ENCODE results near the gene PPP2R2C.

The PPP2R2C gene

DNA sequence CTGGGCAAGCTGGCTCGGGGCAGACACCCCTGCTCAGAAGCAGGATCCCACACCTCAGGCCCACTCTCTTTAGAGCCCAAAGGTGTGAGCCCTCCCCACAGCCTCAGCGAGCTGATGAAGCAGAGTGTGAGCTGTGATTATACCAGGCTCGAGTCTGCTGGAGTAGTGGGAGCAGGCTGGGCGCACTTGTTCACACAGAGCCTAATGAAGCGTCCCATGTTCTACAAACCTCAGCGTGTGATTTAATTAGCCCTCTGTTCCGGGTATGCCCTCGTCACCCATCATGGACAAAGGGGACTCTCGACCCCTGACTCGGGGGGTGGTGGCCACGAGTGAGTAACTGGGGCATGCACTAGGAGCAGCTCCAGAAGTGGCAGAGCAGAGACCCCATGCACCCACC lies 62.3 kb downstream of the PPP2R2C start:
- FAIRE-seq (no peak), DNase-seq (ENCODE audit: insufficient read length, low spot score) (no peak)
- no peak for TF ChIP-seq POLR2A (IDR thresholded peaks at IDR 0.05; ENCODE audit: low read depth, low read length)

- no peak for FAIRE-seq
- TF ChIP-seq POLR2A (IDR thresholded peaks at IDR 0.05; ENCODE audit: low read depth, low read length), result no peak
- DNase-seq (ENCODE audit: insufficient read length, low spot score), result no peak
These were observed 63.0 kb downstream of the PPP2R2C start for GRCh38 chr4:6409381-6409780.

DNA sequence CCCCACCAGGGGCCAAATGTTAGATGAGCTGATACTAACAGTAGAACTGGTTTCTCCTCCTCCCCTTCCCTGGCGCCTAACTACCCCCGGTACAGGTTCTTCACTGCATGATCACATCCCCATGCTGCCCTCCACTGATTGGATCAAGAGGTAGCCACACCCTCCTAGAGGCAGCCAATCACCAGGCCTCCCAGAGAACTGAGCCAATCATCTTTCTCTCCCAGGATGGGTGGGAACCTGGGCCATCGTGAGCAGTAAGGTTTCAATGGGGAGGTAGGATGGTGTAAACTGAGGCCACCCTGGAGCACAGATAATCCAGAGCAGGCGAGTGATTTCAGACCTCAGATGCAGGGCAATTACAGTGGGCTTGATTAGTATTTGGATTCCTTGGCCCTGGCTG lies 64.2 kb downstream of the PPP2R2C start:
- DNase-seq (ENCODE audit: insufficient read length, low spot score) (peak; percentile 31), FAIRE-seq (no peak)
- TF ChIP-seq POLR2A (IDR thresholded peaks at IDR 0.05; ENCODE audit: low read depth, low read length), result no peak

GRCh38 chr4:6405397-6405706 lies 67.1 kb downstream of the PPP2R2C start:
- FAIRE-seq (no peak), DNase-seq (ENCODE audit: insufficient read length, low spot score) (no peak)
- no peak for TF ChIP-seq POLR2A (IDR thresholded peaks at IDR 0.05; ENCODE audit: low read depth, low read length)

DNA sequence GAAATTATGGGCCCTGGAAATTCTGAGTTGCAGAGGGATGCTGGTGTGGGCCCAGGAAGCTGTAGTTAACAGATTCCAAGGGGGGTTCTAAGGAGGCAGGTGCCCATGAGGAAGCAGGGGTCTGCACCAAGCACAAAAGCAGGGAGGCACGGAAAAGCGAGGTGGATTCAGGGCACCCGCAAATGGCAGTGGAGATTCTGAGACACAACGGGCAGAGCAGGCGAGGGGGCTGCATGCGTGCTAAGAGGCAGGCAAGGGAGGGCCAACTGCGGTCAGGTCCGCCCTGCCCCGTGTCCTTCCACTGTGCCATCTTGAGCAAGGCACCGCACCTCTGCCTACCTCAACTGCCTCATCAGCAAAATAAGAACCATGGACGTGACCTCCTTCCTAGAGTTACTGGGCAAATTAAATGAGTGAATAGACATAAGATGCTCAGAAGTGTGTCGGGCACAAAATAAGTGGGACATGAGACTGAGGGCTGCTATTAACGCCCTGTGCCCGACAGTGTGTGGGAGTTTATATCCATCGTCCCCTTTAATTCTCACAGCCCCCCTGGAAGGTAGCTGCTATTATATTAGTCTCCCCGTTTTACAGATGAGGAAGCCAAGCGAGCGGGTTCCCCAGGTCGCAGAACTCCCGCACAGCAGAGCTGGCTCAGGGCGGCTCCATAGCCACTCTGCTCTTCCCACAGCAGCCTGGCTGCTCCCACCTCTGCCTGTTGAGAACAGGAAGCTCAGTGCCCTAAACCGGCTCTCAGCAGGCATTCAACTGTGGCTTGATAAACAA lies 67.6 kb downstream of the PPP2R2C start:
- DNase-seq (ENCODE audit: insufficient read length, low spot score) (no peak), FAIRE-seq (no peak)
- no peak for TF ChIP-seq POLR2A (IDR thresholded peaks at IDR 0.05; ENCODE audit: low read depth, low read length)

DNA sequence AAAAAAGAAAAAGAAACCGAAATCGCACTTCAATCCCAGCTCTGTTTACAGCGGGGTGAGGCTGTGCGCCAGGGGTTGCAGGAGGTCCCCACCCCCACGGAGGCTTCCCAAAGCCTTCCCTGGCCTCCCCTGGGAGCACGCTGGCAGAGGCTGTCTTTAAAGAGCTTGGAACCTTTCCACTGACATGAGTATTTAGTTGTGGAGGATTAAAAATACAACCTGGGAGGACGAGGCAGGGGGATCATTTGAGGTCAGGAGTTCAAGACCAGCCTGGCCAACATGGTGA lies 69.1 kb downstream of the PPP2R2C start:
- TF ChIP-seq POLR2A (IDR thresholded peaks at IDR 0.05; ENCODE audit: low read depth, low read length), result no peak
- FAIRE-seq, result no peak
- DNase-seq (ENCODE audit: insufficient read length, low spot score), result no peak

DNA sequence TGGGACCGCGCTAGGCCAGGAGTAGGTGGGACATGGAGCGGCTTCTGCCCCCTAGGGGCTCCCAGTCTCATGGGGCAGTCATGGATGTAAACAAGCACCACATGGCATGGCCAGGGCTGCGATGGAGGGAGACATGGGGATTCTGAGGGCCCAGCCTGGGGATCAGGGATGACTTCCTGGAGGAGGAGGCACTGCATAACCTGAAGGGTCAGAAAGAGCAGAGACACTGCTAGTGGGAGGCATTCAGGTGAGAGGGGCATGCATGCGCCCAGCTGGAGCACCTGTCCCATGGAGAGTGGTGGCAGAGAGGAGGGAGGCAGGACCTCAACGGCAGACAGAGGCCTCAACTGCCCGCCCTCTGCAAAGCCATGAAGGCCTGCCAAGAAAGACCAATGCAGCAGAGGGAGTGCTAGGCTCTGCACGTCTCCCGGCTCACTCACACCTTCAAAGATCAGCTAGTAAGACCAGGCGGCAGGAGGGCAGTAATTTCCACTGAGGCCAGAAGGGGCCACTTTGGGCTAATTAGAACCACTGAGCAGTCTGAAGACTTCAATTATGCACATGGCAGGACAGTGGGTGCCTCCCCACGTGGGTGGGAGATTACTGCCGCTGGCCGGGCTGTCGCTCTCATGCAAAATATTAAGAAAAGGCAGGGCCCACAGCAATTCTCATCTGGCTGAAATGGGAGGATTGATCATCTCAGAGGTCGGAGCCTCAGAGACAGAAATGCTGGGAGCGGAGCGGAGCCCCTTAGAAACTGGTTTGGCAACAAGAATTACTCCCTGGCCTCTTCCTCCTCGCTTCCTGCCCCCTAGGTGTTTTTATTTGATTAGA lies 69.6 kb downstream of the PPP2R2C start:
- no peak for DNase-seq (ENCODE audit: insufficient read length, low spot score)
- FAIRE-seq, result no peak
- no peak for TF ChIP-seq POLR2A (IDR thresholded peaks at IDR 0.05; ENCODE audit: low read depth, low read length)

DNA sequence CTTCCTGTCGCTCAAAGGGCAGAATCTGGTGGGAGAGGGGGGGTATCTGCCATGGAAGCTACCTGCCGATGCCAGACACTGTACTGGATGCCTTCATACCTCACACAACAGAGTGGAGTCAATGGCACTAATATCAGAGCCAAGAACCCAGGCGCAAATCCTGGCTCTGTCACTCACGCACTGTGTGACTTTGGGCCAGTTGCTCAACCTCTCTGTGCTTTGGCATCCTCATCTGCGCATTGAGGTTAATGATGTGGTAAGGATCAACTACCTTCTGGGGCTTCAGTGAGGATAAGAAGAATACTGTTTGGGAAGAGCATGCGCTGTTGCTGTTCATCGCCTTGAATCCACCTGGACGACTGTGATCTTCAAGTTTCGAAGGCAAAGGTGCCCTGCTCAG lies 70.6 kb downstream of the PPP2R2C start:
- FAIRE-seq, result no peak

GRCh38 chr4:6396696-6397236 lies 75.6 kb downstream of the PPP2R2C start:
- DNase-seq (ENCODE audit: insufficient read length, low spot score) (no peak), FAIRE-seq (no peak)
- TF ChIP-seq POLR2A (IDR thresholded peaks at IDR 0.05; ENCODE audit: low read depth, low read length), result no peak

More for the DNA sequence above, 70.6 kb downstream of the PPP2R2C start:
- no peak for TF ChIP-seq POLR2A (IDR thresholded peaks at IDR 0.05; ENCODE audit: low read depth, low read length)
- no peak for DNase-seq (ENCODE audit: insufficient read length, low spot score)

DNA sequence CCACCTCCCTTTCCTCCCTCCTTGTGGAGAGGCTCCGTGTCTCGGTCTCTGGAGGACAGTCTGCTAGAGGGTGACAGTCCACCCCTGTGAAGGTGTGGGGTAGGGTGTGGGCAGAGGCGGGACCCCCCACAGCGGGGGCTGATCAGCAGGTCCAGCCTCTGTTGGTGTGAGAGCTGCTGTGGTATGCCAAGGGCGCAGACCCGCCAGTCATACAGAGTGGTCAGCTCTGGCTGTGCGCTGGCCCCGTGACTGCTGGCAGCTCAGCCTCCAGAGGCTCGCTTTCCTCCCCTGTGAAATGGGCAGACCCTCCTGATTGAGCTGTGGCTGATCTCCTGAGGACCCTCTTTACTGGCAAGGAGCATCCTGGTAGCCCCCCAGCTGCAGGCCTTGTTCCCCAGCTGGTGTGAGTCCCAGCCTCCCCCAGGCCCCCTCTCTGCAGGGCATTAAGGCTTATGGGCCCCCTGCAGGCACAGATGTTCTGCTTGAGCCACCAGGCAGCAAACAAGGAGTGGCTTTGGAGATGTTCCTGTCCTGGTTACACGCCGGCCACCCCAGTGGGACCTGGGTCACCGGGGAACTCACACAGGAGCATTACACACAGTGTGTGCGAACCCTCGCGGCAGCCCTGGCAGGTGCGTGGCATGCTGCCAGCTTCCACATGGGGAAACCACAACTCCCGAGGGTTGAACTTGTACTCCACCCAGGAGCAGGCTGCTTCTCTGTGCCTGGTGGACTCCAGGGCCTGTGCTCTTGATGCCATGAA lies 76.8 kb downstream of the PPP2R2C start:
- FAIRE-seq (no peak), DNase-seq (ENCODE audit: insufficient read length, low spot score) (no peak)
- no peak for TF ChIP-seq POLR2A (IDR thresholded peaks at IDR 0.05; ENCODE audit: low read depth, low read length)

DNA sequence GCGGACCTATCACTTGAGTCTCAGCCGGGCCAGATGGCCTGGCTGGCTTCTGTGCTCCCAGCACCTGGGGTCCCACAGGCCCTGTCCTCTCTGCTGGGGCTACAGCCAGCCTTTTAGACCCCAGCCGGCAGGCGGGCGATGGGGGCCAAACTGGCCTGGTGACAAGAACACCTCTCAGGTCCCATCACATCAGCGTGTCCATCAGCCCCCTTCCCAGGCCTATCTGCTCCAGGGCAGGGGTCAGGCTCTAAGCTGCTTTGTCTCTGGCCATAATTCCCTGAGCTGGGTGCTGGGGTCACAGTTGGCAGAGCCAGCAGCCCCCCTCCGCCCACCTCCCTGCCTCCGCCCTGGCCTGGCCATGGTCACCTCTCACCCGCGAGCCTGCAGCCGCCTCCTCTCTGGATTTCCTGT lies 77.7 kb downstream of the PPP2R2C start:
- FAIRE-seq (no peak), DNase-seq (ENCODE audit: insufficient read length, low spot score) (no peak)
- no peak for TF ChIP-seq POLR2A (IDR thresholded peaks at IDR 0.05; ENCODE audit: low read depth, low read length)

DNA sequence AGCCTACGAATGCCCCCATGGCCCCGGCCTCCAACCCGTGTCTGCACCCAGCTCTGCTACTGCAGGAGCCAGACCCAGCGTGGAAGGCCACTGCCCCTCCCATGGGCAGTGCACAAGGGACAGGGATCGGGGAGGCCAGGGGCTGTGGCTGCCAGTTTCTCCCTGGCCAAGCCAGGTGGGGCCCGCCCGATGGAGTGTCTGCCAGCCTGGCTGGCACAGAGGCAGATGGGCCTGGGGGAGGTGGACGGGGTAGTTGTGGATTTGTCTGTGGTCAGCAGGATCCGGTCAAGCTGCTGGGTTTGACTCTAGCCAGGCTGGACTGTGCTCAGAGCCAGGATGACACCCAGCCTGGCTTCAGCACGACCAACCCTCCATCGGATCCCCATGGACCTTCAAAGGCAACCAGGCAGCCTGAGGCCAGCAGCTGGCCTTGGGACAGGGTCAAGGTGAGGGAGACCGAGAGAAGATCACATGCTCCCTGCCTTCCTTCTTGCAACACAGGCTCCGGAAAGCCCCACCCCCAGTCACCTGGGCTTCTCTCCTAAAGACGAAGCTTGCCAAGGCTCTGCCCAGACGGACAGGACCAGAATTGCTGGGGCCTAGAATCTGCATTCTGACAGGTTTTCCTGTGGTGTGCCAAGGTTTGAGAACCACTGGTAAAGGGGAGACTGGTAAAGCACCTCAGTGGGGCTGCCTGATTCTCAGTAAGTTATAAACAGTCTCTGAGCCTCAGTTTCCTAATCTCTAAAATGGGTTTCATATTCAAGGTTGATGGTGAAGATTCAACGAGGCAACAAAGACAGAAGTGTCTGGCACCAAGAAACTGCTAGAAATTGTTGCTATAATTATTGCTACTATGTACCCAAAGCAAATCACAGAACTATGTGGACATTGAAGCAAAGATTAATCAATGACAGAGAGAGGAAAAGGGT lies 78.6 kb downstream of the PPP2R2C start:
- DNase-seq (ENCODE audit: insufficient read length, low spot score) (no peak), FAIRE-seq (no peak)
- TF ChIP-seq POLR2A (IDR thresholded peaks at IDR 0.05; ENCODE audit: low read depth, low read length), result no peak

DNA sequence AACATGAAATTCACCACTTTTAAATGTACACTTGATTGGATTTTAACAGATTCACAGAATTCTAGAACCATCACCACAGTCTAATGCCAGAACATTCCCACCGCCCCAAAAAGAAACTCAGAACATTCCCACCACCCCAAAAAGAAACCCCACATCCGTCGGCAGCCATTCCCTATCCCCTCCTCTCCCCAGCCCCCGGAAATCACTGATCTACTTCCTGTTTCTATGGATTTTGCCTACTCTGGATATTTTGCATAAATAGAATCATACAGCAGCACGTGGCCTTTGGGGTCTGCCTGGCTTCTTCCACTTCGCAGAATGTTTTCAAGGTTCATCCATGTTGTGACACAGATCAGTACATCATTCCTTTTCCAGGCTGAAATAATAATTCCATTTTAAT lies 79.3 kb downstream of the PPP2R2C start:
- DNase-seq (ENCODE audit: insufficient read length, low spot score) (no peak), FAIRE-seq (no peak)
- TF ChIP-seq POLR2A (IDR thresholded peaks at IDR 0.05; ENCODE audit: low read depth, low read length), result no peak

Measured in H54 (cell line).